Central memory CD8-positive, alpha-beta T cell (primary cell): ENCODE data around the gene GLB1L3.
A peak's percentile ranks its signal among the peaks of the same experiment; 100 is the strongest.

ENCODE experiments used
- ATAC-seq: fragments of 150-1000 bp; cut with Tn5 transposase; replicated peaks from 2 replicates; pipeline ENCODE4 v1.10.0; 2022; ENCODE audit warnings: mild to moderate bottlenecking, moderate FRiP score, moderate number of reproducible peaks; ENCODE audit not compliant: poor library complexity, severe bottlenecking; ENCODE audit errors: extremely low read depth
- DNase-seq, 2 donors: peaks; one replicate each; pipeline ENCODE4 v3.0.0; 2021; ENCODE audit warnings: low spot score in 2 of 2
- H3K27ac Mint-ChIP-seq: one replicate; pipeline ENCODE4 v1.8.0; 2022; ENCODE audit warnings: low read depth, mild to moderate bottlenecking, moderate library complexity, mixed read lengths
- H3K27me3 Mint-ChIP-seq: one replicate; pipeline ENCODE4 v1.8.0; 2022; ENCODE audit warnings: mixed read lengths
- H3K36me3 Mint-ChIP-seq: one replicate; pipeline ENCODE4 v1.8.0; 2022; ENCODE audit warnings: mild to moderate bottlenecking, moderate library complexity, mixed read lengths; ENCODE audit not compliant: insufficient read depth
- H3K4me1 Mint-ChIP-seq: one replicate; pipeline ENCODE4 v1.8.0; 2022; ENCODE audit warnings: mixed read lengths
- H3K4me3 Mint-ChIP-seq: one replicate; pipeline ENCODE4 v1.8.0; 2022; ENCODE audit warnings: mild to moderate bottlenecking, moderate library complexity, mixed read lengths
- H3K9me3 Mint-ChIP-seq: one replicate; pipeline ENCODE4 v1.8.0; 2022; ENCODE audit warnings: mixed read lengths

GLB1L3 gene

DNA sequence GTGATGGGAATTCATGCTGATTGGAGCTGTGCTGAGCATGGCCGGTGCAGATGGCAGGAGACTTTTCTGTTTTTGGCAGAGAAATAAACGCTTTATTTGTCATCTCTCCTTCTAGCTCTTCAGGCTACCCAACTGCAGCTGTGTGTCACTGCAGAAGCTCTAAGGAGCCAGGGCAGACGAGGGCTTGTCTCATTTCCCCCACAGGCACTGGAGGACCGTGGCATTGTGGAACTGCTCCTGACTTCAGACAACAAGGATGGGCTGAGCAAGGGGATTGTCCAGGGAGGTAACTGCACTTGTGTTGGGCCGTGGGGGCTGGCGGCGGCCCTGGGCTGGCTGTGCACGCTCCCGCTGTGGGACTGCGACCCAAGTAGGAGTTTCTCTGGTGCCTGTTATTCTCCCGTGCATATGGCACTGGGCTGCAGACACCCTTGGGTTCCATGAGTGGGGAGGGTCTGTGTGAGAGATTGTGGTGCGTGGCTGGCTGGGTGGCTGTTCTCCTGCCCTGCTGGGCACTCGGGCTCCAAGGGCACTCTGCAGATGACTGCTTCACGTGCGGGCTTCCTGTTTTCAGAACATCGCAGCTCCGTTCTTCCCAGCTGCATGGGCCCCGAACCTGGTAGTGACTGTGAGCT lies 82.8 kb downstream of the GLB1L3 start:
- peaks cover 22% of the 10 kb centered on the region for H3K4me1 Mint-ChIP-seq
- H3K36me3 Mint-ChIP-seq, result no peaks in the 10 kb centered on the region
- H3K27me3 Mint-ChIP-seq, result no peaks in the 10 kb centered on the region
- no peak overlapping the region for H3K4me3 Mint-ChIP-seq
- ATAC-seq (no peak), DNase-seq (no peak)
- no peaks in the 10 kb centered on the region for H3K9me3 Mint-ChIP-seq
- H3K27ac Mint-ChIP-seq, result no peak overlapping the region

DNA sequence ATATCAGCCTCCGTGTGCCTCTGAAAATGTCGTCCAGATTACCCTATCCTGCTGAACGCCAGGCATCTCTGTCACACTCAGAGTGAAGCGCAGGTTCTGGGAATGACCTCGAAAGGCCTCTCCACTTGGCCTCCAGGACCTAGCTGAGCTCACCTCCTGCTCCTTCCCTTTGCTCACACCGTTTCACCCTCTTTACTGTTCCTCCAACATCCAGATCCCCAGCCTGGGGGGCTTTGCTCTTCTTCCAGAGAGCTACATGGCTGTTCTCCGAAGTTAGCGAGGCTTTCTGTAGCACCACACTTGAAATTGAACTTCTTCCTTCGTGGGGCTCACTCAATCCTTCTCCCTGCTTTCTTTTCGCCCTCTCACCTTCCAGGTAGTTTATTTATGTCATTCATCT lies 83.5 kb downstream of the GLB1L3 start:
- ATAC-seq (no peak), DNase-seq (no peak)
- H3K36me3 Mint-ChIP-seq, result no peaks in the 10 kb centered on the region
- peak overlapping the region; percentile 74 for H3K27ac Mint-ChIP-seq
- H3K27me3 Mint-ChIP-seq, result no peaks in the 10 kb centered on the region
- H3K9me3 Mint-ChIP-seq, result no peaks in the 10 kb centered on the region
- H3K4me3 Mint-ChIP-seq, result peak overlapping the region; percentile 47
- peaks cover 22% of the 10 kb centered on the region for H3K4me1 Mint-ChIP-seq

DNA sequence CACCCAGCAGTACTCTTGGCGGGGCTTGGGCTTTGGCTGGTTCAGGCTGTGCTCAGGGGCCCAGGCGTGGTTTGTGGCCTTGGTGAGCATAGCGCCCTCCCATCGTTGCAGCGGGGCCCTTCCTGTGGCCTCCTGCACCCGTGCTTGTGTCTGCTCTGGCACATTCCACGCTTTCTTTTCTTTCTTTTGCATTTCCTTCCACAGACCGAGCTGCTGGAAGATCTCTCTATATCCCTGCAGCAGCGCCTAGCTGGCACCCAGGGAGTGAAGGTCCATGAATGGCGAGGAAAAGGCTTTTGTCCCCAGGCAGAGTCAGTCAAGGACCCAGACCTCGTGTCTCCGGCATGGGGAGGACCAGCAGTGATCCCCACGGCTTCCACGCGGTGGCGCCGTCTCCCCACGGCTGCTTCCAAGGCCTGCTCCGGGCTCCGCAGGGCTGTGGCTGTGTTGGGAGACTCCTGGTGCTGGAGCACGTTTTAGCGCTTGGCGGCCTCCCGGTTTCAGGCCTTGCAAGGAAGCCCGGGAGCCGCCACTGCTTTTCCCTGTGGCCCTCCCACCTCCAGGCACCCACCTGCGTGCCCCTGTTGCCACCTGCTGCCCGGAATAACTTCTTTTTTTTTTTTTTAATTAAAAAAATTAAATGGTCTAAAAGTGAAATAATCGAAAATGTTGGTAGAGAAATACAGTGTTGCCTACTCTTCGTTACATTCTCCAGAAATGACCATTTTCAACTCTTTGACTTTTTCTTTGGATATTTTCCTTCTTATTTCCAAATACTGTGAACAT lies 84.1 kb downstream of the GLB1L3 start:
- Mint-ChIP-seq H3K9me3 (no peaks in the 10 kb centered on the region), H3K4me1 (peaks cover 22% of the 10 kb centered on the region), H3K27ac (peak overlapping the region; percentile 74), H3K36me3 (no peaks in the 10 kb centered on the region), H3K4me3 (peak overlapping the region; percentile 47), H3K27me3 (no peaks in the 10 kb centered on the region)
- ATAC-seq (peak; percentile 92), DNase-seq (peak; percentile 61 to 68)

DNA sequence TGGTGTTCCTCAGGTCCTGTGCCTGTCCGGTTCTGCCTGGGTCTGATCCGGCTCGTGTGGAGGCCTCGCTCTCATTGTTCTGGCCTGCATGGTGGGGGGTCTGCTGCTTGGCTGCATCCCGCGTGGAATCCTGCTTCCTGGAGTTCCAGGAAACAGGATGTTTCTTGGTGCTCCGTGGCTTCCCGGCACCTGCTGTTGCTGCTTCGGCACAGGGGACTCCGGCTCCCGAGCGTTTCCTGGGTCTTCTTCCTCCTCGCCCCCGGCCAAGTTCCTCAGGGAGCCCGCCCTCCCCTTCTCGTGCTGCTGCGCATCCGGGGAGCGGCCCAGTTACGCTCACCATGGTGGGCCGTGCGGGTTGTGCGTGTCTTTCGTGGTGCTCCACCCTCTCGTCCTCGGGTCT lies 85.5 kb downstream of the GLB1L3 start:
- no peak overlapping the region for H3K27ac Mint-ChIP-seq

DNA sequence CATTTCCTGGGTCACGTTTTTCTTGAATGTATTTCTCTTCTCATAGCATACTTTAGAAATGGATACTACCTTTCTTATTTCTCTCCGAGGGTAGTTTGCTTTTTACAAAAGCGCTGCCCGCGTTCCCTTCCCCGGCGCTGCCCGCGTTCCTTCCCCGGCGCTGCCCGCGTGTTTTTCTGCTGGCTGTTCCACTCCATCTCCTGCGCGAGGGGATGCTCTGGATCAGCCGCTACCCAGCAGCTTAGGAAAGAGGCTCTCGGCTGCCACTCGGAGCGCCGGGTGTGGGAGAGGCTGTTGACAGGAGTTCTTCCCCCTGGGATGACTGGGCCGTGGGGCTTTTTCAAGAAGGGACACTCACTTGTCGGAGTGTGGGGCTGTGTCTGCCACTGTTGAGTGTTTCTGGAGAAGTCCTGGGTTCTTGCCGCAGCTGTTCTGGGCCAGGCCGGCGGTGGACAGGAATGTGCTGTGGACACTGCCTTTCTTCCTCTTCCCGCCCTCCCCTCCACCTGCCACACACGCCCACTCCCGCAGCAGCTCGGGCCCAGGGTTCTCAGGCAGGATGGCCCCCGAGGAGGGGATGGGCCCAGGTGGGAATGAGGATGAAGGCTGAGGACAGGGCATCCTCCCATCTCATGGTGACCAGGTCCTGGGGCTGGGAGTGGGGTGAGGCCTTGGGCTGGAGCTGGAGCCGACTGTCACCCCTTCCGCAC lies 86.2 kb downstream of the GLB1L3 start:
- DNase-seq, result no peak
- H3K27me3 Mint-ChIP-seq, result no peaks in the 10 kb centered on the region
- no peak for ATAC-seq
- peaks cover 17% of the 10 kb centered on the region for H3K4me1 Mint-ChIP-seq
- no peaks in the 10 kb centered on the region for H3K9me3 Mint-ChIP-seq
- H3K36me3 Mint-ChIP-seq, result no peaks in the 10 kb centered on the region
- H3K4me3 Mint-ChIP-seq, result no peak overlapping the region
- no peak overlapping the region for H3K27ac Mint-ChIP-seq

More for the DNA sequence above, 85.5 kb downstream of the GLB1L3 start:
- DNase-seq, result no peak
- H3K27me3 Mint-ChIP-seq, result no peaks in the 10 kb centered on the region
- no peaks in the 10 kb centered on the region for H3K9me3 Mint-ChIP-seq
- peaks cover 17% of the 10 kb centered on the region for H3K4me1 Mint-ChIP-seq
- no peaks in the 10 kb centered on the region for H3K36me3 Mint-ChIP-seq
- ATAC-seq, result no peak
- H3K4me3 Mint-ChIP-seq, result no peak overlapping the region

DNA sequence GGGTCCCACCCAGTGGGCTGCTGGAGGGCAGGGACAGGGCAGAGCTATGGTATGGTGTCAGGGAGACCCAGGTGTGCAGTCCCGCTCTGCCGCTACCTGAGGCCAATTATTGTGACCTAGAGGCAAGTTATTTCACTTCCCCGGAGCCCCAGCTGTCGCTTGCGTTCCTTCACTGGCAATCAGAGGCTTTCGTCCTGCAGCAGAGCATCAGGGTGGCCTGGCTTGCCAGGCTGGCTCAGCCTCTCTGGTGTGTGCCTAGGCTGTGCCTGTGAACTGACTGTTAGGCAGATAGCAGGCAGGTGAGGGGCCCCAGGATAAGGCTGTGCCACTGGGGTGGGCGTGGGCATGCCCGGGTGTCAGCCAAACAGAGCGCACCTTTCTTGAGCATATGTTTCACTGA lies 87.0 kb downstream of the GLB1L3 start:
- H3K27ac Mint-ChIP-seq, result no peak overlapping the region

DNA sequence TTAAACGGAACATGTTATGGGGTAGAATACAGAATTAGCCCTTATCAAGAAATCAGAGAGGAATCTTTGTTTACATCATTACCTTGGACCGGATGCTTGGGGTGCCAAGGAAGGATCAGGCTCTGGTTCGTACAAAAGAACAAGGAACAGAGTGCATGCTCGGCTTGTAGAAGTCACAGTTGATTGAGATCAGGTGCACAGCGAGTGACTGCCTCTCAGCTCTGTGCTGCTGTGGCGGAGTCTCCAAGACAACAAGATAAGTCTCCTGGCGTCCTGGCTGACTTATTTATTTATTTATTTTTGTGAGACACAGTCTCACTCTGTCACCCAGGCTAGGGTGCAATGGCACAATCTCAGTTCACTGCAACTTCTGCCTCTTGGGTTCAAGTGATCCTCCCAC lies 87.4 kb downstream of the GLB1L3 start:
- no peaks in the 10 kb centered on the region for H3K27me3 Mint-ChIP-seq
- DNase-seq, result no peak
- ATAC-seq, result no peak

More for the DNA sequence above, 87.0 kb downstream of the GLB1L3 start:
- ATAC-seq (no peak), DNase-seq (no peak)
- Mint-ChIP-seq H3K9me3 (no peaks in the 10 kb centered on the region), H3K4me3 (no peak overlapping the region), H3K4me1 (peaks cover 18% of the 10 kb centered on the region), H3K27me3 (no peaks in the 10 kb centered on the region), H3K36me3 (no peaks in the 10 kb centered on the region)

DNA sequence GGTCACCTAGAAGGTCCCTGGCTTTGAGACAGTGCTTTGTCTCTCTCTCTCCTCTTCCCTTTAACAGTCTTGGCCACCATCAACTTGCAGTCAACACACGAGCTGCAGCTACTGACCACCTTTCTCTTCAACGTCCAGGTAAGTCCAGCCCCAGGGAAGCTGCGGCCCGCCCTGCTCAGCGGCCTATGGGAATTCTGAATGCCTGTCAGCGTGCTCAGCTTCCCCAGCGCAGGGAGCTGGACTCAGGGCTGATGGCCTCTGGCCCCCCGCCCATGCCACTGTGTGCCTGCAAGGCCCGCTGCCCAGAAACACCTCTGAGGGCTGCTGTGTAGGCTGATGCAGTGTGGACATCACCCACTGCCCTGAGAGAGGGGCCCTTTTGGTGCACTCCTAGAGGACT lies 88.1 kb downstream of the GLB1L3 start:
- DNase-seq, result no peak
- no peaks in the 10 kb centered on the region for H3K27me3 Mint-ChIP-seq

More for the DNA sequence above, 87.4 kb downstream of the GLB1L3 start:
- peaks cover 22% of the 10 kb centered on the region for H3K4me1 Mint-ChIP-seq
- peaks cover 2% of the 10 kb centered on the region for H3K36me3 Mint-ChIP-seq
- H3K4me3 Mint-ChIP-seq, result no peak overlapping the region
- no peaks in the 10 kb centered on the region for H3K9me3 Mint-ChIP-seq
- no peak overlapping the region for H3K27ac Mint-ChIP-seq

DNA sequence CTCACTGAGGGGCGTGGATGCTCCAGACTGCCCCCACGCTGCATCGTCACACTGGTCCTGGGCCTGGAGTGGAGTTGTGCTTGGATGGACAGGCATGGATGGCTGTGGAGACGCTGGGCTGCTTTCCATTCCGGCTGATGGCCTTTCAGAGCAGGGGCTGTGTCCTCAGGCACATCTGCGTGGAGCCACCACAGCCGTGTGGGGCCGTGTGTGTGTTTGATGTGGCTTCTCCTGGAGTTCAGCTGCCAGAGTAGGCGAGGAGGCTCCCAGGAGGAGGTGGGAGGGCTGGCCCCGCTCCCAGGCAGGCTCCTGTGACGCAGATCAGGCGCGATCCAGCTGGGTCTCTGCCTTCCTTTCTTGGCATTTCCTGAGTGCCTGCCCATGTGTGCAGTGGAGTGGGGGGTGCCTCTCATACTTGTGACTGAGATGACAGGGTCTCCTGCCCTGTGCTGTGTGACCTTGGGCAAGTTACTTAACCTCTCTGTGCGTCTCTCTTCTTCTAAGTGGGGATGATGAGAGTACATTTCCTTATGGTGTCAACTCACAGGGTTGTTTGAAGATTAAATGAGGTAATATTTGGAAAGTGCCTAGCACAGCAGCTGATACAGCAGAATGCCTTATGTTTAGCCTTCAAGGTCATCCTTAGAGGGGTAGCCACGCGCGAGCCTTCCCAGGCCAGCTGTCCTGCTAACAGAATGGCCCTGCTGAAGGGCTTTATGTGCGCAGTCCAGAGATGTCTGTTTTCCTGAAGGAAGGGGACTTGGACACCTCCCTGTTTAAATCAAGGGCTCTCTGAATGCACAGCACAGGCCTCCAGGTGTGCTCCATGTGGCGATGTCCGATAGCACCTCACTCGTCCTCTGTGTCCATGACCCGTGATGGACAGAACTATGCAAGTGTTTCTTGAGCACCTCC lies 89.1 kb downstream of the GLB1L3 start:
- H3K4me3 Mint-ChIP-seq, result no peak overlapping the region
- DNase-seq (no peak), ATAC-seq (no peak)
- no peaks in the 10 kb centered on the region for H3K9me3 Mint-ChIP-seq
- H3K27me3 Mint-ChIP-seq, result no peaks in the 10 kb centered on the region
- H3K36me3 Mint-ChIP-seq, result peaks cover 2% of the 10 kb centered on the region
- no peak overlapping the region for H3K27ac Mint-ChIP-seq
- H3K4me1 Mint-ChIP-seq, result peaks cover 15% of the 10 kb centered on the region

More for the DNA sequence above, 88.1 kb downstream of the GLB1L3 start:
- no peak overlapping the region for H3K27ac Mint-ChIP-seq
- peaks cover 23% of the 10 kb centered on the region for H3K4me1 Mint-ChIP-seq
- H3K9me3 Mint-ChIP-seq, result no peaks in the 10 kb centered on the region
- H3K36me3 Mint-ChIP-seq, result peaks cover 2% of the 10 kb centered on the region
- no peak for ATAC-seq
- no peak overlapping the region for H3K4me3 Mint-ChIP-seq

DNA sequence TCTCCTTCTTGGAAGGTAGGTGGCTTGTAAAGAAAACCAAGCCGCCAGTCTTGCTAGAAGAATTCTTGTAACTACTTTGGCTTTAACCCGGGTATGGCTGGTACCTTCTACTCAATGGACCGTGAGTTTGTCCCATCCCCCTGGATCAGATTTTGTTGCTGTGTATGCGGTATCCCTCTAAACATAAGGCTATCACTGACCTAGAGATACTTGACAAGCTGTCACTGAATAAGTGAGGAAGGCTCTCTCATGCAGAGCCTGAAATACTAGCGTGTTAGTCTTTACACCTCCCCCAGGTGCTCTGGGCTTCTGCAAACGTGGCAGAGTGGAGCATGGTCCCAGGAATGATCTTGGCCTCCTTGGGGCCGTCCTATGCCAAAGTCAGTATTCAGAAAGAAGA lies 90.1 kb downstream of the GLB1L3 start:
- Mint-ChIP-seq H3K36me3 (peaks cover 4% of the 10 kb centered on the region), H3K9me3 (no peaks in the 10 kb centered on the region), H3K4me1 (peaks cover 14% of the 10 kb centered on the region), H3K27ac (no peak overlapping the region), H3K4me3 (no peak overlapping the region), H3K27me3 (no peaks in the 10 kb centered on the region)
- DNase-seq (no peak), ATAC-seq (no peak)

DNA sequence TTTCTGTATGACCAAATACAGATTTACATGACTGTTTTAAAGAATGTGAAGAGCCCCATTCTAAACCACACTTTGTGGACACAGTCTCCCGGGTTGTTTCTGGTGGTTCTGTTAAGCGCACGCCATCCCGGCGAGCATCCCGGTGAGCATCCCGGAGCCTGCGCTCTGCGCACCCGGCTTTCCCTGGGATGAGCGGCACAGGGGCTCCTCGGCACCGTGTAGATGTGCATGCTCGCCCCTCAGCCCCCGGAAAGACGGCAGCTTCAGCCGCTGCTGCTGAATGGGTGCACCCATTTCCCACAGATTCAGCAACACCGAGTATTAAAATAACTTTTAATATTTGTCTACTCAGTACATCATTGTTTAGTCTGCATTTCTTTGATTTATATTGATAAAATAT lies 91.6 kb downstream of the GLB1L3 start:
- ATAC-seq, result no peak
- no peak for DNase-seq

More for the DNA sequence above, 91.6 kb downstream of the GLB1L3 start:
- H3K27ac Mint-ChIP-seq, result no peak overlapping the region
- H3K27me3 Mint-ChIP-seq, result no peaks in the 10 kb centered on the region
- H3K4me3 Mint-ChIP-seq, result no peak overlapping the region
- H3K9me3 Mint-ChIP-seq, result no peaks in the 10 kb centered on the region
- peaks cover 4% of the 10 kb centered on the region for H3K36me3 Mint-ChIP-seq
- peaks cover 5% of the 10 kb centered on the region for H3K4me1 Mint-ChIP-seq
